Hematopoietic multipotent progenitor cell treated with erythropoietin and hydrocortisone succinate and interleukin-3 and kit ligand, for 6 days (in vitro differentiated cells): ENCODE data around the gene SSTR3.

ENCODE experiments used
- DNase-seq: peaks from one replicate; pipeline ENCODE4 v3.0.0-alpha.2; 2015

The SSTR3 gene

DNA sequence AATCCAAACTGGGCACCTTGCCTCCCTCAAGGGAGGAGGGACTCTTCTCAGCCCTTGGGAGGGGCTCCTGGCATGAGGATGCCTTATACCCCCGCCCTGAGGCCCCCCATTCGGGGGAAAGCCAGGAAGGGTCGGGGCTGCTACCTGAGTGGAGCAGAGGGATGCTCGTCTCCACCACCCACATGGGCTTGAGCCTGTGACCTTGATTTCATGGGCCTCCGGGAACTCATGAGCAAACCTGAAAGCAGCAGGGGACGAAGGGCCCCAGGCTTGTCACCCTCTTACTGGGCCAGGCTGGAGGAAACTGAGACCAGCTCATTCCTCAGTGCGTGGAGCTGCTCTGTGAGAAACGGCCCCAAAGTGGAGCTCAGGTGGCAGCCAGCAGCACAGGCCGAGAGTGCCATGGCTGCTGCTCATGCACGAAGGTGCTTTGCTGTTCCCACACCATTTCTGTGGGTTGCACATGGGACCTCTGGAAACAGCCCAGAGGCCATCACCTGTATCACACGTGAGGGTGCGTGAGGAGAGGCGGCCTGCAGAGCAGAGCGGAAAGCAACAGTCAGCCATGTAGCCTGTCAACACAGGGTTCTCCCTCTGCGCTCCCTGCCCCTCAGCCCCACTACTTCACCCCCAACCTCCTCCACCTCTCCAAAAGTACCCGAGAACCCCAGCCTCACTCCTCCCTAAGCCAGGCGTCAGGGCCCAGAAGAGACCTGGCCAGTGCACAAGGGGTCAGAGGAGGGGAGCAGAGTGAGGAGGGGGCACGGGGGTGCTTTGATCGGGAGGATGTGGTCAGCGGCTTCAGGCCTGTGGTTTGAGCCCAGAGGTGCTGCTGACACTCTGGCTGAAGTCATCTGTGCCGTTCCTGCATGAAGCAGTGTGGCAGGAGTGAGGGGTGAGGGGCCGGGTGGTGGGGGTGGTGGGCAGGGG lies 48.4 kb downstream of the SSTR3 start:
- no peak for DNase-seq

DNA sequence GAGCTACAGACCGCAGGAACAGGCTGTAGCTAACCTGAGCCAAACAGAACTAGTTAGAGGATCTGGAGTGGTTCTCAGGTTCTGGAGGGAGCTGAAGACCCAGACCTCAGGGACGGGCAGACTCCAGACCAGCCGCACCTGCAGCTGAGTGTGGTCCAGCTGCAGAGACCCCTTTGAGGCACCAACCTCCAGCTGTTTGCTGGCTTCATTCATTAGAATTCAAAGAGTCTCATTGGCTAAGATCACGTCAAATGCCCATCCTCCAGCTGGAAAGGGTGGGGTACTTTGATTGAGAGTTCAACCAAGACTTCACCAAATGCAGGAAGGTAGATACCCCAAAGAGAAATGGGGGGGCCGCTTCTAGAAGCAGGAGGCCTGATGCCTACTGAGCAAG lies 49.2 kb downstream of the SSTR3 start:
- no peak for DNase-seq

DNA sequence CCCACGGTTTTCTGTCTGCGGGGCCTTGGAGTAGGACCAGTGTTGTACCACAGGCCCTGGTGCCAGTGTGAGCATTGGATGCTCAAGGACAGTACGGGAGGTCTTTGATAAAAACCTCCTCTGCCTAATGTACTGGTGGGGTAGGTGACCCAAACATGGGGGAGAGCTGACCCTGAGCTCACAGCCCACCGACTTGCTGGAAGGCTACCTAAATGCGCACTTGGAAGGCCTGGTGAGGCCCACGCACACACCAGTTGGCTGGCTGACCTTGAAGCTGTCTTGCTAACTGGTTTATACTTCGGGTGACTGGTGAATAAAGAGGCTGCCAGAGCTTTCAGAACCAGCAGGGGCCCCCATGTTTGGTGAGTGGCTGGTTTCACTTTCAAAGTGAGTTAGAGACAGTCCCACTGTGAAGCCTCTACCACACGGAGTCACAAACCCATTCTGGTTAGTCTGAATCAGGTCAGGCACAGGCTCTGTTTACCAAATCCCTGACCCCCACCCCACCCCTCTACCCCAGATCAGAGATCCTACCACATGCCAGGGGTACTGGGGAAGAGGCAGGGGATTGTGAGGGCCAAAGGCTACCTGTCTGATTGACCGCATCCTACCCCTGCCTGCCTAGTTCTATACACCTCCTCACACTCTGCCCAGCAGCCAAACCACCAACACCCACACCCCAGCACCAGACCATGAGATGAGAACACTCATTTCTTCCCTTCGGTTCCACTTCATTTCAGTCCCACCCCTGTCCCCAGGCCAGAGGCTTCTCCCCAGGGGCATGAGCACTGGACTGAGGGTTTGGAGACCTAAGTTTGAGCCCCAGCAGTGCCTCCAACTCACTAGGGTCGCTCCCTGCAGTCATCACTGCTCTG lies 49.8 kb downstream of the SSTR3 start:
- no peak for DNase-seq

DNA sequence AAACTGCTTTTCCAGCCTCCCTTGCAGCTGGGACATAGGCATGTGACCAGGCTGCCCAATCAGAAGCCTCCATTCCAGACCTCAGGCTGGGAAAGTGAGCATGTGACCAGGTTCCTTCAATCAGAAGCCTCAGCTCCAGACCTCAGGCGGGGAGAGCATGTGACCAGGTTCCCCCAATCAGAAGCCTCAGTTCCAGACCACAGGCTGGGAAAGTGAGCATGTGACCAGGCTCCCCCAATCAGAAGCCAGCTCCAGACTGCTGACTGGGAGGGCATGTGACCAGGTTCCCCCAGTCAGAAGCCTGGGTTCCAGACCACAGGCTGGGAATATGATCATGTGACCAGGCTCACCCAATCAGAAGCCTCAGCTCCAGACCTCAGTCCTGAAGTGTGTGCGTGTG lies 50.8 kb downstream of the SSTR3 start:
- DNase-seq, result no peak

DNA sequence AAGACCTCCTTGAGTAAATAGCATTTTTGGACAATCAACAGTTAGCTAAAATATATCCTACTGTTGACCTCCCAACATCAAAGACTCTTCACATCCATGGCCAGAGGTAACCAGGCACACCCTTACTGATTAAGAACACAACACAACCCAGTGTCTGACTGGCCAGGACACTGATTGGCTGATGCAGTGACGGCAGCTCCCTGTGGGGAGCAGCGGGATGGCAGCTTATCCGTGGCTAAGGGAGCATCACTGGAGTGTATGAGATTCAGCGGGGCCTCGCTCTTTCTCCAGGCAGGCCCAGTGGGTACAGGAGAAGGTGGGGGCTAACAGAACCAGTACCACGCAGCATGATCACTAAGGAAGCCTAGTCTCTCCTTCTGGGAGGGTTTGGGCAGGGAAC lies 52.2 kb downstream of the SSTR3 start:
- DNase-seq, result no peak

DNA sequence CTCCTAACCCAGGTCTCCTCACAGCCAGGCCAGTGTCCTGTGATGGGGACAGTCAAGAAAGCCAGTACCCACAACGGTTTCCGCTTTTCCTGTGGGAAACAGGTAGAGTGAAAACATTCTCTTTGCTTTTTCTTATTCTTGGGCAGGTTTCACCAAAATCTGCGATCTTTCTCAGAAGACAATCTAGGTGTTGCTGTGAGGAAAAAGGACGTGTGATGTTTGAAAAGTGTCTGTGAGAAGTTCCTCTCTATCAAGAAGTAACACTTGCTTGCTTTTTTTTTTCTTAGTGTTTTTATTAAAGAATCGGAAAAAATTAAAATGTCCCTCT lies 53.4 kb downstream of the SSTR3 start:
- DNase-seq, result no peak

DNA sequence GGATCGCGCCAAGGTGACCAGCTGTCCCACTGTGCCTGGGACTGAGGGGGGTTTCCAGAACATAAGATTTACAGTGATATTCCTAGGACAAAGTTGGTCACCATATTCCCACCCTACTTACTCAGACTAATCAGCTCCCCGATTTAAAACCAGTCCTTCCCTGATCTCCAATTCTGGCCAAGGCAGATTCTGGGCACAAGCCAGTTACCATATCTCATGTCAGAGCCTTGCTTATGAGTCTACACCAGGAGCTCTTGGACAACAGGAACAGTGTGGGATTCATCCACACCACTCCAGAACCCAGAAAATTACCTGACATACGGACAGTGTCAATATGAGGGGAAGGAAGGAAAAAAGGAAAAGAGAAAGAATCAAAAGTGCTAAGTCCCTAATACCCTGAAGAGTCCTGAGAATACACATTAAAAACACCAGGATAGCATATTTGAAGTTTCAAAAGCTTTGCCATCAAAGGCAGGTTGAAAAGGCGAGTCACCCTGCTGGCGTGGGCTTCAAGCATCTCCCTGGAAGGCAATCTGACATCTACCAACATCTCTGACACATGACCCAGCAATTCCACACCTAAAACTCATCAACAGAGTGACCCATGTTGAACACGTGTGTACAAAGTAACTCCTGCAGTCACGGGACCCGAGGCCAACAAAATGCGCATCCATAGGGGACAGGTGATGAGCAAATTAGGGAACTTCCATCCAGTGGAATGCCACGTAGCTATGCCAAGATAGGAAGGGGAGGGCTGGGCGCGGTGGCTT lies 54.6 kb downstream of the SSTR3 start:
- no peak for DNase-seq

DNA sequence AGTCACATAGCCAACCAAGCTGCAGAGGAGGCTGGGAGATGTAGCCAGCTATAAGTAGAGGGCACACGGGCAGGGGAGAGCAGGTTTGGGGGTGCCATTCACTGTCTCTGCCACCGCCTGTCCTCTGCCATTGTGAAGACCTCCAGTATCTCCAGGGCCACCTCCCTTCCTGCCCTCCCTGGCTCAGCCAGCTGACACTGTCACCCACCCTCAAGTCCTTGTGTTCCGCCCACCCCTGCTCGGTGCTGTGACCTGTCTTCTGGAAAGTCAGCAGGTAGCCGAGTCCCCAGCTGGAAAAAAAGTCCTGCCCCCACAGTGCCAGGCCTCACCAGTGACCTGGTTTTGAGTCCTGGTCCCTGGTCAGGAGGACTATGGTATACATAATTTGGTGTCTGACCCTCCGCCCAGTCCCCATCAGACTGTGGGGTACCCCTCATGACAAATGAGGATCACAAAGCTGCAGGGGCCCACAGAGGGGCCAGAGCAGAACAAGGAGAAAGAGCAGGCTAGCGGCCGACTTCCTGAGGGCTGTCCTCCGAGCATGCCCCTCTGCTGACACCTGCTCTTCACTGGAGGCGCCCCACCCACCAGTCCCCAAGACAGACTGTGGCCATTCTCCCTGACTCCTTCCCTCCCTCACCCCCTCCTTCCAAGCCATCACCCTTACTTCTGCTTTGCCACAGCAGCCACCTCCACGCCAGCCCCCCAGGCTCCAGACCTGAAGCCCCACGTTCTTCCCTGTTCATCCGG lies 55.4 kb downstream of the SSTR3 start:
- no peak for DNase-seq

DNA sequence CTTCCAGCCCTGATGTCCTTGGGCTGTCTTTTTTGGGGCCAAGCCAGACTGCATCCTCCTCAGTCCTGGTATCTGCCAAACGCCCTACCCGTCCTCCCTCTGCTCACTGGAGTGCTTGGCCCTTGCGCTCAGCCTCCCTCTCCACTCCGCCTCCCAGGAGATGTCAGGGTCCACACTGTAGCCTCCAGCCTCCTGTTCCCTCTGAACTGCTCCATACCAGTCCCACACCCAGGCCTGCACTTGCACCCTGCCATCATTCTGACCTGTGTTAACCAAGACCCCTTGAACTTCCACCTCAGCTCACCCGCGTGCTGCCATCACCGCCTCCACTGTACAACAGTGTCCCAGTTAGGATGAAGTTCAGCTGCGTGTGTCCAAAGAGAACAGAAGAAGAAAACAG lies 56.3 kb downstream of the SSTR3 start:
- DNase-seq, result no peak

DNA sequence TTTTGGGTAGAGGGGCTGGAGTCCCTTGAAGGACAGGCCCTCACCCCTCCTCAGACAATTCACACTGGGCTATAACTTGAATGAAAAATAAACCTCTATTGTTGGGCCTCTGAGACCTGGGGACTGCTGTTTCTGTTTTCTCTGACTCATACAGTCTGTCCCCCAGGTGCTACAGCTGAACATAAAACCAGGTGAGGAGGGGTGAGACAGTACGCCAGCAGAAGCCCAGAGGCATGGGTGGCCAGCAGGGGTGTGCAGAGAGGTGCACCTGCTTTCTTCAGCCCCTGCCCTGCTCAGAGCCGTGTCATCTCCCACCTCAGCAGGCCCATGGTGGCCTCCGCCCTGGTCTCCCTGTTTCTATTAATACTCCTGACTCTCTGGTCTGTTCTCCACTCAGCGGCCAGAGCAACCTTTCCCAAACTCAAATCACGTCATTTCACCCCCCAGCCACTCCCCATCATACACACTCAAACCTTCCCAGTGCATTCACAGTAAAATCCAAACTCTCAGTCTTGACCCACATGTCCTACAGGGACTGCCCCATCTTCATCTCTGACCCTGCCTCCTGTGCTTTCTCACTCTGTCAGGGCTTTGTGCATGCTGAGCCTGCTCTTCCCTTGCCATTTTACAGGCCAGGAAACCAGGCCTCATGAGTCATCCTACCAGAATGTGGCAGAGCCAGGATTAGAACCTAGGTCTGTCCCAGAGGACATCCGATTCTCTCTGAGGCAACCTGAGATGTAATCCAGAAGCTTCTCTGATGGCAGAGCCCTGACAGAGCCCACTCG lies 57.2 kb downstream of the SSTR3 start:
- no peak for DNase-seq
